ENCODE data around the gene MXI1. TPM values are rescaled to one million over a fixed set of nuclear protein-coding genes. Genes with fewer than 3 reads are reported as not detected.

MXI1 gene
- total RNA-seq, 1 donor from 2014 or later = 31.5 TPM

DNA sequence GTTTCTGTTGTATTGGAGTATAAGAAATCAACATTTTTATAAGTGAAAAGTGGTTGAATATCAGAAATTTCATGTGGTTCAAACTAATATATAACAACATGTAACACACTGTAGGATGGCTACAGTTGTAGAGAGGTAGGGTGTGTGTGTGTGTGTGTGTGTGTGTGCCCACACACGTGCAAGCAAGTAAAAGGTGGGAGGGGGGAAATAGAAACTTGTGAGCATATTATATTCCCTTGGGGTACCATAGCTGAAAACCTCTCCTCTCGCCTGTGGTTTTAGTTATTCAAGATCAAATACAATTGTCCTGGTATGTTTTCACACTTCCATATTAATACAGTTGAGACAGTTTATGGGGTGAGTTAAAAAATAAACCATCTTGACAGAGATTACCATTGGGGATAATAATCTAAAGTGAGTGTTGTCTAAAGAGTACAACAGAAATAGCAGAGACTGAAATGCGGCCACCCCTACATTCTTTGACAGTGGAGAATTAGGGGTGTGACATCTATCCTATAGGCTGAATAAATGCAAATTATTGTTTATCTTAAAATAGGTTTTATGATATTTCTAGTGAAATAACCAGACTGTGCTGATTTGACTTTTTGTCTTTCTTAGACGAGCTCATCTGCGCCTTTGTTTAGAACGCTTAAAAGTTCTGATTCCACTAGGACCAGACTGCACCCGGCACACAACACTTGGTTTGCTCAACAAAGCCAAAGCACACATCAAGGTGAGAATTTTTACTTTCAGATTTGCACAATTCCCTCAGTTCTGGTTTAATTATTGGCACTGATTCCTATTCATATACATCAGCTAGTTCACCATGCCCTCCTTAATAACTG, 71.4 kb downstream of the MXI1 start:
- Histone ChIP-seq H3K4me1 (ENCODE audit: insufficient read depth, low read length) (peaks cover 3% of the 10 kb centered on the region), H3K4me2 (ENCODE audit: low read length) (peak overlapping the region; percentile 78), H3K79me2 (ENCODE audit: insufficient read depth, low read length) (no peaks in the 10 kb centered on the region), H3K27me3 (ENCODE audit: insufficient read depth, low read length) (no peaks in the 10 kb centered on the region), H3K27ac (ENCODE audit: low read depth, low read length) (no peak overlapping the region), H4K20me1 (ENCODE audit: insufficient read depth, low read length) (no peaks in the 10 kb centered on the region), H2AFZ (ENCODE audit: low read depth, low read length) (no peak overlapping the region), H3K9ac (ENCODE audit: low read length) (peak overlapping the region; percentile 44), H3K36me3 (ENCODE audit: insufficient read depth, low read length) (no peaks in the 10 kb centered on the region), H3K4me3 (ENCODE audit: insufficient read depth, low read depth, low read length) (peak overlapping the region; percentile 24), H3K9me3 (ENCODE audit: insufficient read depth, low read depth, low read length) (no peaks in the 10 kb centered on the region)
- TF ChIP-seq EZH2 (IDR thresholded peaks at IDR 0.05; ENCODE audit: insufficient read depth, low read length) = no peak
- TF ChIP-seq, protein P1, sequence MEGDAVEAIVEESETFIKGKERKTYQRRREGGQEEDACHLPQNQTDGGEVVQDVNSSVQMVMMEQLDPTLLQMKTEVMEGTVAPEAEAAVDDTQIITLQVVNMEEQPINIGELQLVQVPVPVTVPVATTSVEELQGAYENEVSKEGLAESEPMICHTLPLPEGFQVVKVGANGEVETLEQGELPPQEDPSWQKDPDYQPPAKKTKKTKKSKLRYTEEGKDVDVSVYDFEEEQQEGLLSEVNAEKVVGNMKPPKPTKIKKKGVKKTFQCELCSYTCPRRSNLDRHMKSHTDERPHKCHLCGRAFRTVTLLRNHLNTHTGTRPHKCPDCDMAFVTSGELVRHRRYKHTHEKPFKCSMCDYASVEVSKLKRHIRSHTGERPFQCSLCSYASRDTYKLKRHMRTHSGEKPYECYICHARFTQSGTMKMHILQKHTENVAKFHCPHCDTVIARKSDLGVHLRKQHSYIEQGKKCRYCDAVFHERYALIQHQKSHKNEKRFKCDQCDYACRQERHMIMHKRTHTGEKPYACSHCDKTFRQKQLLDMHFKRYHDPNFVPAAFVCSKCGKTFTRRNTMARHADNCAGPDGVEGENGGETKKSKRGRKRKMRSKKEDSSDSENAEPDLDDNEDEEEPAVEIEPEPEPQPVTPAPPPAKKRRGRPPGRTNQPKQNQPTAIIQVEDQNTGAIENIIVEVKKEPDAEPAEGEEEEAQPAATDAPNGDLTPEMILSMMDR (IDR thresholded peaks at IDR 0.05; ENCODE audit: insufficient read depth, low read depth, low read length) = no peak
- no peak for DNase-seq (ENCODE audit: low read depth)
- no peak for FAIRE-seq
- Mint-ChIP-seq H3K9me3 (ENCODE audit: unreplicated experiment) (no peaks in the 10 kb centered on the region), H3K36me3 (ENCODE audit: low read depth, unreplicated experiment) (peaks cover 2% of the 10 kb centered on the region), H3K4me1 (ENCODE audit: low read depth, unreplicated experiment) (peaks cover 6% of the 10 kb centered on the region), H3K27me3 (ENCODE audit: low read depth, unreplicated experiment) (no peaks in the 10 kb centered on the region), H3K27ac (ENCODE audit: unreplicated experiment) (no peak overlapping the region), H3K4me3 (ENCODE audit: unreplicated experiment) (no peak overlapping the region)

DNA sequence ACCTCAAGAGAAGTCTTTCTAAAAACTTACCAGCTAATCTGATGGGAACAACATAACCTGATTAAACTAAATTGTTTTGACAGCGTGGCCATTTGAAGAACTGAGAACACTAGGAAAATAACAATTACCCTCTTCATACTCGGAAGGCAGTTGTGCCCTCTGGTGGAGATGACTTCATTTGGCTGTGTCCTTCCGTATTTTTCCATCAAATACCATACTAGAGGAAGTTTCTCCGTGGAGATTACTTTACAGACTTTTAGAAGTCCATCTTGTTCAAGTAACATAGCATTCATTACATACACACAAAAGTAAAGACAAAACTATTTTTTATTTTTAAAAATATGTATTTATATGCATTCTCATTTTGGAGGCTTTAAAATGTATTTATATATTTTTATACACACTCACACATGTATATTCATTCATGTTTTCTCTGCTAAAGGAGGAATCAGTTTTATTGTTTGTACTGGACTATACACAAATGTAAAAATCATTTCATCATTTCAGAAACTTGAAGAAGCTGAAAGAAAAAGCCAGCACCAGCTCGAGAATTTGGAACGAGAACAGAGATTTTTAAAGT, 72.1 kb downstream of the MXI1 start:
- peak overlapping the region; percentile 44 for H3K9ac ChIP-seq (ENCODE audit: low read length)
- H3K4me2 ChIP-seq (ENCODE audit: low read length) = peak overlapping the region; percentile 78
- DNase-seq (ENCODE audit: low read depth) (peak; percentile 44), FAIRE-seq (peak; percentile 78)
- H3K4me3 ChIP-seq (ENCODE audit: insufficient read depth, low read depth, low read length) = peak overlapping the region; percentile 24
- no peak overlapping the region for H3K4me3 Mint-ChIP-seq (ENCODE audit: unreplicated experiment)
- H2AFZ ChIP-seq (ENCODE audit: low read depth, low read length) = no peak overlapping the region
- H3K36me3 Mint-ChIP-seq (ENCODE audit: low read depth, unreplicated experiment) = peaks cover 2% of the 10 kb centered on the region
- H3K27ac Mint-ChIP-seq (ENCODE audit: unreplicated experiment) = no peak overlapping the region
- H3K27me3 Mint-ChIP-seq (ENCODE audit: low read depth, unreplicated experiment) = no peaks in the 10 kb centered on the region
- H3K9me3 Mint-ChIP-seq (ENCODE audit: unreplicated experiment) = no peaks in the 10 kb centered on the region
- H4K20me1 ChIP-seq (ENCODE audit: insufficient read depth, low read length) = no peaks in the 10 kb centered on the region
- no peak overlapping the region for H3K27ac ChIP-seq (ENCODE audit: low read depth, low read length)
- no peak for TF ChIP-seq EZH2 (IDR thresholded peaks at IDR 0.05; ENCODE audit: insufficient read depth, low read length)
- TF ChIP-seq, protein P1 (IDR thresholded peaks at IDR 0.05; ENCODE audit: insufficient read depth, low read depth, low read length) = peak; percentile 82
- H3K79me2 ChIP-seq (ENCODE audit: insufficient read depth, low read length) = no peaks in the 10 kb centered on the region
- H3K9me3 ChIP-seq (ENCODE audit: insufficient read depth, low read depth, low read length) = no peaks in the 10 kb centered on the region
- H3K4me1 Mint-ChIP-seq (ENCODE audit: low read depth, unreplicated experiment) = peaks cover 6% of the 10 kb centered on the region
- no peaks in the 10 kb centered on the region for H3K27me3 ChIP-seq (ENCODE audit: insufficient read depth, low read length)
- no peaks in the 10 kb centered on the region for H3K36me3 ChIP-seq (ENCODE audit: insufficient read depth, low read length)
- H3K4me1 ChIP-seq (ENCODE audit: insufficient read depth, low read length) = peaks cover 3% of the 10 kb centered on the region
